HG03280 (cell line): ENCODE measurements around the gene TMEM52.

Experiments
- ATAC-seq: cut with Tn5 transposase; IDR thresholded peaks from one replicate; pipeline ENCODE4 v1.9.1; 2021; ENCODE audit warnings: mild to moderate bottlenecking, moderate library complexity; ENCODE audit not compliant: unreplicated experiment

The TMEM52 gene

GRCh38 chr1:1916851-1917251 is 2.2 kb downstream of the TMEM52 start:
- ATAC-seq = no peak

DNA sequence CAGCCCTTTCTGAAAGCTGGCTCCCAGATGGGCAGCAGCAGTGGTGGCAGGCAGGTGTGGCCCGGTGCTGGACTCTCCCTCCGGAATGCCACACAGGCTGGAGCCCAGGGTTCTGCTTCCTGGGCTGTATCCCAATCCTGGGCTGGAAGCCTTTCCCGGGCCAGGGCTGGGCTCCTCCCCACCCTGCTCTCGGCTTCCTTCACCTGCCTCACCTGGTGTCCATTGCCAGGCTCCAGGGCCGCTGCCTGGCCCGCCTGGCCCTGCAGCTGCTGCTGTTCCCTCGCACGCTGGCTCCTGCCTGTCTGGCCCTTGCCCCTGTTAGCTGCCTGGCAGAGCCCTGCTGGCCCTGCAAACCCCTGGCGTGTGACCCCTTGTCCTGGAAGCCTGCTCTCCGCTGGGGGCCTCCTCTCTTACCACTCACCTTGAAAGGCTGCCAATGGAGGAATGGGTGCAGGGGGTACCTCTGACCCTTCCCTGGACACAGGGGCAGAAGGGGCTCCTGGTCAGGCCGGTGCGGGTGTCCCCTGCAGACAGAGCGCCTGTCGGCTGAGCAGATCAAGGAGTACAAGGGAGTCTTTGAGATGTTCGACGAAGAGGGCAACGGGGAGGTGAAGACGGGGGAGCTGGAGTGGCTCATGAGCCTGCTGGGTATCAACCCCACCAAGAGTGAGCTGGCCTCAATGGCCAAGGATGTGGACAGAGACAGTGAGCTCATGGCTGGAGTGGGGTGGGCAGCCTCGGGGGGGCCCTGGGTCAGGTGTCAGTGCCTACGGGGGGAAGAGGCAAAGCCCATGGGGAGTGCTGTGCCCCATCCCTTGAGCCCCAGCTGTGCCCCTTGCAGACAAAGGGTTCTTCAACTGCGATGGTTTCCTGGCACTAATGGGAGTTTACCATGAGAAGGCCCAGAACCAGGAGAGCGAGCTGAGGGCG is 2.9 kb downstream of the TMEM52 start:
- no peak for ATAC-seq

DNA sequence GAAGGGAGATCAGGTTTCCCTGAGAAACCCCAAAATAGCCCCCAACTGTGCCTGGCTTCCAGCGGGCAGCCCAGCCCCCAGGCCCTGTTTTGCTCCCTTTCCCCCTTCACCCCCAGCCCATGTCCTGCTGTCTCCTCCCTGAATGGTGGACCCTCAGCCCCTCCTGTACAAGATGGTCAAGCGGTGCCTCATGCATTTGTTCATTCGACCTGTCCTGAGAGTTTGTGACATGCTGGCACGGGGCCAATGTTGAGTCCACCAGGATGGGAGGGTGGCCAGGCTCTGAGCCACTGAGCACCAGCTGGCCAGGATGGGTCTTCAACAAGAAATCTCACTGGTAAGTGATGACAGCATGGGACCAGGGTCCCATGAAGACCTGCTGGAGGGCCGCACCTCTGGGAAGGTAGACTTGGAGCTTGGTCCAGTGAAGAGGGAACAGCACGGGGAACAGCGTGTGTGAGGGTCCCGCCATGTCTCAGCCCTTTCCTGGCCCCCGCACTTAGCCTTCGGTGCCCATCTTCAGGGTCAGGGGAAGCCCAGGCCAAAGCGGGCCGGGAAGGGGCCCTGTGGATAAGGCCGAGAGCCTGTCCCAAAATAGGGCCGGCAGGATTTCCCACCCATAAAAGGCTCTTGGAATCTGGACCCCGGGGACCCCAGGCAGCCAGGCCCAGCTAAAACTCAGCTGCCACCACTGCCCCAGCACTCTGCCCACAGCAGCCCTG is 3.9 kb downstream of the TMEM52 start, which contains the start of gene CALML6:
CALML6 (plus strand) TSS at position 290 of the 722 bp plus-strand sequence; CDS start at position 311, 21 bp downstream.
- no peak for ATAC-seq

- ATAC-seq = no peak
Measured at GRCh38 chr1:1914101-1914970, 4.7 kb downstream of the TMEM52 start.

DNA sequence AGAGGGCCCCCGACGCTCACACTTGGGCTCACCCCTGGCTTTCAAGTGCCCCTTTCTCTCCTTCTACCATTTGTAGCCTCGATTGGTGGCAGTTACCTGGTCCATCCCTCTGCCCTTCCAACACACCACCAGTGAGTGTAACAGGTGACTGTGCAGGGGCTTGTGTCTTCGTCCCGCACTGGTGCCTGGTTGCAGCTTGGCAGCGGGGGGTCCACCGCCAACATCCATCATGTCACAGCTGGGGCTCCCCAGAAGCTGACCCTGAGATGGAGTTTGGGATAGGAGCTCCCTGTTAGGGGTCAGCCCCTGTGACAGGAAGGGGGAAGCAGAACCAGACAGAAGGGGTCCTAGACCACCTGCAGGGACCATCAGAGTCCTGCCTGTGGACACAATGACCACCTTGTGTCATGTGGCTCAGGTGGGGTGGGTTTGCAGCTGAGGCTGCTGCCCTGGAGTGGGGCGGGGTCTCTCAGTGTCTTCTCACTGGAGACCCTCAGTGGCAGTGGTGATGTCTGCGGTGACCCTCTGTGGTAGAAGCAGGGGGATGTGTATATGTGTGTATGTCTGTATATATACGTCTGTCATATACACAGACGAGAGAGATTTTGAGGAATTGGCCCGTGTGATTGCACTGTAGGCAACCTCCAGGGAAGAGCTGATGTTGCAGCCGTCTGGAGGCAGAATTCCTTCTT is 7.6 kb downstream of the TMEM52 start:
- ATAC-seq = no peak

DNA sequence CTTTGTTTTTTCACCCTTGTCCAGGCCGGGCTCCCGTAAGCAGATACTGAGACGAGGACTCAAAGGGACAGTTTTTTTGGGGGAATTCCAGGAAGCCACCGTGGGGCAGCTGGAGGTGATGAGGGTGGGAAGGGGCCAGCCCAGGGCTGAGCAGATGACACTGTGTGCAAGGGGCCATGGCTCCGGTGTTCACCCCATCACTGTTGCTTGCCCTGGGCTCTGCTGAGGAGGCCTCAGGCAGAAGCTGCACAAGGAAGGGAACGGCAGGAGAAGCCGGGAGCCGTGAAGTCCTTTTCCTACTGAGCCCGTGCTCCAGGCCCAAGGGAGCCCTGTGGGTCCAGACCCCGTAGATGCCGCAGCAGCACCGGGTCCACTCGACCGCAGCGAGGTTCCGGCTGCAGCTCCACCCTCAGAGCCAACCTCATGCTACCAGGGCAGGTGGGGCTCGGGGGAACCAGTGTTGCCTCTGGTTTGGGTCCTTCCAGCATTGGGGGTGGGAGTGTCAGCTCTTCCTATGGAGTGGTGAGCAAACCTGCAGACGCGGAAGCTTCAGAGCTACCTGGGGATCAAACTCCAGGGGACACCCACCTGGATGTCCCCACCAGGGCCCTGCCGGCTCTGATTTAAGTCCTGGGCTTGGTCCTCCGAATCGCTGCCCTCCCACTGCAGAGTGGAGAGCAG is 8.3 kb downstream of the TMEM52 start:
- ATAC-seq = no peak

DNA sequence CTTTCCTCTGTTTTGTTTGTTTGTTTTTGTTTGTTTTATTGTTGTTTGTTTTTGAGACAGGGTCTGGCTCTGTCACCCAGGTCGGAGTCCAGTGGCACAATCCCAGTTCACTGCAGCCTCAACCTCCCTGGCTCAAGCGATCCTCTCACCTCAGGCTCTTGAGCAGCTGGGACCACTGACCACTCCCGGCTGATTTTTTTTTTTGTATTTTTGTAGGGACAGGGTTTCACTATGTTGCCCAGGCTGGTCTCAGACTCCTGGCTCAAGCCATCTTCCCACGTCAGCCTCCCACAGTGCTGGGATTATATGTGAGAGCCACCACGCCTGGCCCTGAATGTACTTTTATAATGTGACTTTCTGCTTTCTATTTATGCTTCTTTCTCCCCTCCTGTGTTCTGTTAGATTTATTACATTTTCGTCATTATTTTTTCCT is 9.0 kb downstream of the TMEM52 start:
- no peak for ATAC-seq

DNA sequence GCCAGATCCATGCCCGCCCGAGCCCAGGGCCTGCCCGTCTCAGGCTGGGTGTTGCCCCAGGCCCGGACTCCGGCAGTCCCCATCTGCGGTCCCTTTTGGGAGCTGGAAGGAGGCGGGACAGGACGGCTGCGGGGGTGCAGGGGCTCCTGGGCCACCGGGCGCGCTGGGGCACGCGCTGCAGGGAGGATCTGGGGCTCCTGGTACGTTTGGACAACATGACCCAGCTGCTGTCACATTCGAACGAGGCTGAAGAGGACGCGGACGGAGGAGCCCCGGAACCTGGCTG is 10.6 kb downstream of the TMEM52 start:
- peak; percentile 16 for ATAC-seq

GRCh38 chr1:1907098-1907736 is 11.9 kb downstream of the TMEM52 start:
- ATAC-seq = no peak

DNA sequence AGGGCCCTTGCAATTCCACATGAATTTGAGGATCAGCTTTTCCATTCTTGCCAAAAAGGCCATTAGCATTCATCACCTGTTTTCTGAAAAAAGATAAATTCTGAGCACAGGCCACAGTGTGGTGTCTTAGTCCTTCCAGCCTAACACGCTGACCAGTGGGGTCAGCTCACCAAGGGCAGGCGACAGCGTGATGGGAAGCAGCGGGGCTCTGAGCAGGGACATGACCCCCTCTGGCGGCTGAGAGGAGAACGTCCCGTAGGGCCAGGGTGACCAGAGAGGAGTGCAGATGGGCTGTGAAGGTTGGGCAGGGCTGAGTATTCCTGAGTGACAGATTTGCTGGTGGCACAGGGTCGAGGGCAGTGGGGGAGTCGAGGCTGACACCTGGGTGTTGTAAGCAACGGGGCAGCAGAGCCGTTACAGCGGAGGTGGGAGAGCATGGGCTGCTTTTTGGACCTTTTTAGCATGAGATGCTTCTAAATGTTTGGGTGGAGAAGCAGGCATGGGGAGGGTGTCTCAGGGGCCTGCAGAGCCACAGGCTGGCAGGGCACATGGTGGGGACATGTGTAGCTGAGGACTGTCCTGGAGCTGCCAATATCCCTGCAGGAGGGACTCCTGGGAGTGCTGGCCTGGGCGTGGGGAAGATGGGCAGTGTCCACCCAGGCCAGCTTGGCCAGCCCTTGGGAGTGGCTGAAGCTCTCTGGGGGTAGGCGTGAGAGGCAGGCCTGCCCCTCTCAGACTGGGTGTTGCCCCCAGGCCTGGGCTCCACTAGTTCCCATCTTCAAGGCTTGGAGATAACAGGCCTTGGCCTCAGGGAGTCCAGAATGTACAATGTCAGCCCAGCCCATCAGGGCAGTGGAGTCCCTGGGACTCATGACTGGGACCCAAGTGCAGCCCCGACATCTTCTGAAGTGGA is 12.6 kb downstream of the TMEM52 start:
- peak; percentile 30 for ATAC-seq

DNA sequence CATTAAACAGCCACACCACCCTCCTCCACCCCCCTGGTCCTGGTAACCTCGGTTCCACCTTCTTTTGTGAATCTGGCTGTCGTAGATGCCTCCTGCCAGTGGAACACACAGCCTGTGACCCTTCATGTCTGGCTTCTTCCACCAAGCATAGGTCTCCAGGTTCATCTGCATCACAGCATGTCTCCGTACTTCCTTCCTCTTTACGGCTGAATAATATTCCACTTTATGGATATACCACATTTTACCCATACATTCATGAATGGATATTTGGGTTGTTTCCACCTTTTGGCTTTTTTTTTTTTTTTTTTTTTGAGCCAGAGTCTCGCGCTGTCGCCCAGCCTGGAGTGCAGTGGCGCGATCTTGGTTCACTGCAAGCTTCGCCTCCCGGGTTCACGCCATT is 15.9 kb downstream of the TMEM52 start:
- no peak for ATAC-seq

DNA sequence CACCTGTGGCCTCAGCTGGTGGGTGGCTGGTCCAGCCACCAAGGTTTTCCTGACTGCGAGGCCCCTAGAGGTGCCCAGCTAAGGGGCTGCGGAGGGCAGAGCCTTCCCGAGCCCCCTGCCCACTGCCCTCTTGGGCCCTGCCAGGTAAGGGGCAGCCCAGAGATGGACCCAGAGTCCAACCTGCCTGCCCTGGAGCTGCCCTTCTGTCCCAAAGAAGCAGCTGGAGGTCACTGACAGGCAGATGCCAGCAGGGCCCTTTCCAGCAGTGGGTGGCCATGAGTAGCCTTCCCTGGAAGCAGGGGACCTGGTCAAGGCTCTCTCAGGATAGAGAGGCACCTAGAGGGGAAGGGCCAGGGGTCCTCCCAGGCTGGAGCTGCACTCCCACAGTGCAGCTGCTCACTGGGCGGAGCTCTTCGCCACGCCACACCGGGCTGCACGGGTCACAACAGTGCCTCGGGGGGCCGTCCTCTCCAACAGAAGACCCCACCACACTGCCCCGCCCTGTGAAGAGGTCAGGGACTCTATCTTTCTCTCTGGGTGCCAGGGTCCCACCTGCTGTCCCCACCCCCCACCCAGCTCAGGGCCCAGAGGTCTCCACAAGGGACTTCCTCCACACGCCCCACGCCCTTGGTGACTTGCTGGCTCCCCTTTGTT is 17.3 kb downstream of the TMEM52 start:
- no peak for ATAC-seq

GRCh38 chr1:1900883-1901640 is 18.0 kb downstream of the TMEM52 start:
- no peak for ATAC-seq

DNA sequence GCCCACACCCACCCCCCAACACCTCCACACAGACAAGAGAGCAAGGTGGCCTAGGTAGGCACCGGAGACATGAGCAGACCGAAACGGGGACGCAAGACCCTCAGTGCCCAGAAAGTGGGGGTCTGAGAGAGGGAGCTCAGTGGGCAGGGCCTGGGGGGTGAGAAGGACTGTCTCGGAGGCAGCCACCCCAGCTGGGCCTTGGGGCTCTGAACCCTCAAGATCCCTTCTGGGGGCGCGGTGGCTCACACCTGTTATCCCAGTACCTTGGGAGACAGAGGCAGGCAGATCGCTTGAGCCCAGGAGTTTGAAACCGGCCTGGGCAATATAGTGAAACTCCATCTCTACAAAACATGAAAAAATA is 19.1 kb downstream of the TMEM52 start:
- ATAC-seq = no peak

- no peak for ATAC-seq
Measured at GRCh38 chr1:1899266-1899966, 19.7 kb downstream of the TMEM52 start.

GRCh38 chr1:1898246-1898933 is 20.7 kb downstream of the TMEM52 start:
- no peak for ATAC-seq
